ENCODE results near the gene FBH1. TPM values are rescaled to one million over a fixed set of nuclear protein-coding genes. Genes with fewer than 3 reads are reported as not detected.

The FBH1 gene
- total and polyA plus RNA-seq, 10 of the 15 experiments (the other 5 are each of a cell fraction or from before 2014, with no cell fraction given) = 6.1 to 67.6 (median 47.2) TPM

- TF ChIP-seq, protein P1, sequence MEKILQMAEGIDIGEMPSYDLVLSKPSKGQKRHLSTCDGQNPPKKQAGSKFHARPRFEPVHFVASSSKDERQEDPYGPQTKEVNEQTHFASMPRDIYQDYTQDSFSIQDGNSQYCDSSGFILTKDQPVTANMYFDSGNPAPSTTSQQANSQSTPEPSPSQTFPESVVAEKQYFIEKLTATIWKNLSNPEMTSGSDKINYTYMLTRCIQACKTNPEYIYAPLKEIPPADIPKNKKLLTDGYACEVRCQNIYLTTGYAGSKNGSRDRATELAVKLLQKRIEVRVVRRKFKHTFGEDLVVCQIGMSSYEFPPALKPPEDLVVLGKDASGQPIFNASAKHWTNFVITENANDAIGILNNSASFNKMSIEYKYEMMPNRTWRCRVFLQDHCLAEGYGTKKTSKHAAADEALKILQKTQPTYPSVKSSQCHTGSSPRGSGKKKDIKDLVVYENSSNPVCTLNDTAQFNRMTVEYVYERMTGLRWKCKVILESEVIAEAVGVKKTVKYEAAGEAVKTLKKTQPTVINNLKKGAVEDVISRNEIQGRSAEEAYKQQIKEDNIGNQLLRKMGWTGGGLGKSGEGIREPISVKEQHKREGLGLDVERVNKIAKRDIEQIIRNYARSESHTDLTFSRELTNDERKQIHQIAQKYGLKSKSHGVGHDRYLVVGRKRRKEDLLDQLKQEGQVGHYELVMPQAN (conservative IDR thresholded peaks at IDR 0.05) = no peak
- TF ChIP-seq RAD21 (IDR thresholded peaks at IDR 0.05; ENCODE audit: insufficient read depth, low read depth, low read length) (peak; percentile 71), IKZF1 (conservative IDR thresholded peaks at IDR 0.05) (no peak), SMARCA5 (IDR thresholded peaks at IDR 0.05) (peak; percentile 30; the same call in 1 of the 2 replicates), HDAC6 (IDR thresholded peaks at IDR 0.05; ENCODE audit: unreplicated experiment) (no peak), GATAD2B (conservative IDR thresholded peaks at IDR 0.05; ENCODE audit: low read depth) (no peak), SIN3A (IDR thresholded peaks at IDR 0.05; ENCODE audit: low read depth, low read length) (no peak), CTCF (IDR thresholded peaks at IDR 0.05 in 2 of 3, conservative IDR thresholded peaks at IDR 0.05 in 1 of 3; ENCODE audit: control insufficient read depth in 2 of 3, extremely low read depth in 1 of 3, insufficient read depth in 1 of 3, low read depth in 3 of 3, low read length in 3 of 3) (peak; percentile 64 to 73 (median 66)), MYB (IDR thresholded peaks at IDR 0.05; ENCODE audit: borderline replicate concordance, low read depth, low read length) (no peak), PML (IDR thresholded peaks at IDR 0.05; ENCODE audit: low read length) (no peak), KLF5 (IDR thresholded peaks at IDR 0.05; ENCODE audit: partially characterized antibody) (no peak), HCFC1 (IDR thresholded peaks at IDR 0.05; ENCODE audit: low read length) (no peak), RELA (IDR thresholded peaks at IDR 0.05; ENCODE audit: borderline replicate concordance, partially characterized antibody) (no peak), MEF2A (IDR thresholded peaks at IDR 0.05; ENCODE audit: insufficient read depth, low read depth, low read length) (no peak), ZNF217 (IDR thresholded peaks at IDR 0.05) (no peak), PAX5 (IDR thresholded peaks at IDR 0.05; ENCODE audit: borderline replicate concordance, low read depth, low read length) (no peak), TBL1XR1 (IDR thresholded peaks at IDR 0.05; ENCODE audit: low read depth, low read length) (no peak), SMAD5 (IDR thresholded peaks at IDR 0.05; ENCODE audit: low read depth) (no peak), JUNB (IDR thresholded peaks at IDR 0.05) (no peak), ZBTB4 (CRISPR knock-in tag; IDR thresholded peaks at IDR 0.05) (no peak)
- TF ChIP-seq, protein P2, sequence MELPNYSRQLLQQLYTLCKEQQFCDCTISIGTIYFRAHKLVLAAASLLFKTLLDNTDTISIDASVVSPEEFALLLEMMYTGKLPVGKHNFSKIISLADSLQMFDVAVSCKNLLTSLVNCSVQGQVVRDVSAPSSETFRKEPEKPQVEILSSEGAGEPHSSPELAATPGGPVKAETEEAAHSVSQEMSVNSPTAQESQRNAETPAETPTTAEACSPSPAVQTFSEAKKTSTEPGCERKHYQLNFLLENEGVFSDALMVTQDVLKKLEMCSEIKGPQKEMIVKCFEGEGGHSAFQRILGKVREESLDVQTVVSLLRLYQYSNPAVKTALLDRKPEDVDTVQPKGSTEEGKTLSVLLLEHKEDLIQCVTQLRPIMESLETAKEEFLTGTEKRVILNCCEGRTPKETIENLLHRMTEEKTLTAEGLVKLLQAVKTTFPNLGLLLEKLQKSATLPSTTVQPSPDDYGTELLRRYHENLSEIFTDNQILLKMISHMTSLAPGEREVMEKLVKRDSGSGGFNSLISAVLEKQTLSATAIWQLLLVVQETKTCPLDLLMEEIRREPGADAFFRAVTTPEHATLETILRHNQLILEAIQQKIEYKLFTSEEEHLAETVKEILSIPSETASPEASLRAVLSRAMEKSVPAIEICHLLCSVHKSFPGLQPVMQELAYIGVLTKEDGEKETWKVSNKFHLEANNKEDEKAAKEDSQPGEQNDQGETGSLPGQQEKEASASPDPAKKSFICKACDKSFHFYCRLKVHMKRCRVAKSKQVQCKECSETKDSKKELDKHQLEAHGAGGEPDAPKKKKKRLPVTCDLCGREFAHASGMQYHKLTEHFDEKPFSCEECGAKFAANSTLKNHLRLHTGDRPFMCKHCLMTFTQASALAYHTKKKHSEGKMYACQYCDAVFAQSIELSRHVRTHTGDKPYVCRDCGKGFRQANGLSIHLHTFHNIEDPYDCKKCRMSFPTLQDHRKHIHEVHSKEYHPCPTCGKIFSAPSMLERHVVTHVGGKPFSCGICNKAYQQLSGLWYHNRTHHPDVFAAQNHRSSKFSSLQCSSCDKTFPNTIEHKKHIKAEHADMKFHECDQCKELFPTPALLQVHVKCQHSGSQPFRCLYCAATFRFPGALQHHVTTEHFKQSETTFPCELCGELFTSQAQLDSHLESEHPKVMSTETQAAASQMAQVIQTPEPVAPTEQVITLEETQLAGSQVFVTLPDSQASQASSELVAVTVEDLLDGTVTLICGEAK (IDR thresholded peaks at IDR 0.05; ENCODE audit: borderline replicate concordance) = no peak
Observed at GRCh38 chr10:5873515-5873995, 16.5 kb upstream of the FBH1 start (continued).

Measured in GM12878 (cell line).